H9 (cell line): ENCODE measurements around the gene ARHGAP8. TPM values are rescaled to one million over a fixed set of nuclear protein-coding genes. Genes with fewer than 3 reads are reported as not detected.
A peak's percentile ranks its signal among the peaks of the same experiment; 100 is the strongest.

Source experiments
- DNase-seq: peaks from one replicate; pipeline ENCODE4 v3.0.0-alpha.2; 2017
- H2AFZ ChIP-seq: one replicate; pipeline ENCODE4 v1.6.1; 2013; ENCODE audit warnings: mild to moderate bottlenecking, low read length, control low read depth, moderate library complexity
- H2AK5ac ChIP-seq: 2 replicates; pipeline ENCODE4 v1.6.1; 2013; ENCODE audit warnings: low read length, control low read depth, mixed read lengths; ENCODE audit not compliant: insufficient read length
- H2BK120ac ChIP-seq: one replicate; pipeline ENCODE4 v1.6.1; 2013; ENCODE audit warnings: low read depth, mild to moderate bottlenecking, low read length, control low read depth, inconsistent platforms; ENCODE audit not compliant: poor library complexity, severe bottlenecking
- H2BK12ac ChIP-seq: 2 replicates; pipeline ENCODE4 v1.6.1; 2013; ENCODE audit warnings: low read length, control low read depth, mixed read lengths, low read depth; ENCODE audit not compliant: insufficient read length
- H2BK15ac ChIP-seq: 2 replicates; pipeline ENCODE4 v1.6.1; 2013; ENCODE audit warnings: low read depth, low read length, control low read depth
- H2BK20ac ChIP-seq: one replicate; pipeline ENCODE4 v1.6.1; 2013; ENCODE audit warnings: low read depth, mild to moderate bottlenecking, low read length, control low read depth, inconsistent platforms; ENCODE audit not compliant: poor library complexity, severe bottlenecking
- H2BK5ac ChIP-seq: 2 replicates; pipeline ENCODE4 v1.6.1; 2013; ENCODE audit warnings: low read length, control low read depth, mixed read lengths; ENCODE audit not compliant: insufficient read length
- H3K14ac ChIP-seq: 2 replicates; pipeline ENCODE4 v1.6.1; 2013; ENCODE audit warnings: low read length, control low read depth; ENCODE audit not compliant: insufficient read depth
- H3K18ac ChIP-seq: 2 replicates; pipeline ENCODE4 v1.6.1; 2013; ENCODE audit warnings: low read depth, mild to moderate bottlenecking, mixed read lengths, low read length, control low read depth; ENCODE audit not compliant: insufficient read length
- H3K23ac ChIP-seq: 2 replicates; pipeline ENCODE4 v1.6.1; 2013; ENCODE audit warnings: low read length, control low read depth, mixed read lengths, low read depth; ENCODE audit not compliant: insufficient read length
- H3K23me2 ChIP-seq: 2 replicates; pipeline ENCODE4 v1.6.1; 2013; ENCODE audit warnings: low read depth, mild to moderate bottlenecking, mixed read lengths, low read length, control low read depth; ENCODE audit not compliant: insufficient read length, poor library complexity, severe bottlenecking
- H3K27ac ChIP-seq: 2 replicates; pipeline ENCODE4 v1.5.1; 2013; ENCODE audit warnings: low read length, control low read depth, mixed read lengths, low read depth; ENCODE audit not compliant: insufficient read length
- H3K27me3 ChIP-seq: 2 replicates; pipeline ENCODE4 v1.6.1; 2013; ENCODE audit warnings: low read length, control low read depth, inconsistent platforms; ENCODE audit not compliant: insufficient read depth
- H3K4ac ChIP-seq: 2 replicates; pipeline ENCODE4 v1.6.1; 2013; ENCODE audit warnings: low read depth, mild to moderate bottlenecking, control low read depth, inconsistent platforms, low read length, moderate library complexity
- H3K4me1 ChIP-seq: 2 replicates; pipeline ENCODE4 v1.6.1; 2013; ENCODE audit warnings: low read length, control low read depth, inconsistent platforms; ENCODE audit not compliant: insufficient read depth
- H3K4me2 ChIP-seq: 2 replicates; pipeline ENCODE4 v1.6.1; 2013; ENCODE audit warnings: low read length, control low read depth, mixed read lengths; ENCODE audit not compliant: insufficient read length, insufficient read depth
- H3K56ac ChIP-seq: 2 replicates; pipeline ENCODE4 v1.6.1; 2013; ENCODE audit warnings: low read depth, mild to moderate bottlenecking, mixed read lengths, low read length, control low read depth; ENCODE audit not compliant: insufficient read length
- H3K79me1 ChIP-seq: 2 replicates; pipeline ENCODE4 v1.6.1; 2013; ENCODE audit warnings: low read depth, mild to moderate bottlenecking, moderate library complexity, low read length, control low read depth, inconsistent platforms; ENCODE audit not compliant: insufficient read depth, poor library complexity, severe bottlenecking
- H3K79me2 ChIP-seq: 2 replicates; pipeline ENCODE4 v1.6.1; 2013; ENCODE audit warnings: low read length, control low read depth, inconsistent platforms; ENCODE audit not compliant: insufficient read depth
- H3K9ac ChIP-seq: 2 replicates; pipeline ENCODE4 v1.6.1; 2013; ENCODE audit warnings: low read length, control low read depth, mixed read lengths; ENCODE audit not compliant: insufficient read length; ENCODE audit errors: extremely low read depth
- H3K9me3 ChIP-seq: one replicate; pipeline ENCODE4 v1.6.1; 2013; ENCODE audit warnings: low read depth, low read length, inconsistent platforms; ENCODE audit not compliant: control insufficient read depth
- H3T11ph ChIP-seq: one replicate; pipeline ENCODE4 v1.6.1; 2013; ENCODE audit warnings: mild to moderate bottlenecking, low read length, control low read depth, inconsistent platforms
- H4K20me1 ChIP-seq: one replicate; pipeline ENCODE4 v1.6.1; 2013; ENCODE audit not compliant: control insufficient read depth, insufficient read length, insufficient read depth
- H4K5ac ChIP-seq: 2 replicates; pipeline ENCODE4 v1.6.1; 2013; ENCODE audit warnings: low read depth, mild to moderate bottlenecking, mixed read lengths, low read length, control low read depth; ENCODE audit not compliant: insufficient read length
- H4K8ac ChIP-seq: replicated peaks from 2 replicates; pipeline ENCODE4 v1.6.1; 2013; ENCODE audit warnings: low read length, control low read depth, mixed read lengths, low read depth; ENCODE audit not compliant: insufficient read length
- H4K91ac ChIP-seq: 2 replicates; pipeline ENCODE4 v1.6.1; 2013; ENCODE audit warnings: low read depth, mild to moderate bottlenecking, moderate library complexity, mixed read lengths, low read length, control low read depth; ENCODE audit not compliant: insufficient read length
- H3K27ac Mint-ChIP-seq, 3 experiments: 2 replicates in 2 of 3; 3 replicates in 1 of 3; pipeline ENCODE4 v1.8.0; 2020 to 2021; ENCODE audit warnings: mixed read lengths in 3 of 3, mild to moderate bottlenecking in 1 of 3, moderate library complexity in 1 of 3
- H3K27me3 Mint-ChIP-seq: 2 replicates; pipeline ENCODE4 v1.8.0; 2021; ENCODE audit warnings: low read depth, mild to moderate bottlenecking, moderate library complexity, mixed read lengths
- H3K36me3 Mint-ChIP-seq, 3 experiments: 2 replicates in 2 of 3; 3 replicates in 1 of 3; pipeline ENCODE4 v1.8.0; 2020 to 2021; ENCODE audit warnings: low read depth in 3 of 3, mixed read lengths in 3 of 3; ENCODE audit not compliant: insufficient read depth in 1 of 3
- H3K4me1 Mint-ChIP-seq, 2 experiments: 2 replicates each; pipeline ENCODE4 v1.8.0; 2020; ENCODE audit warnings: mixed read lengths in 2 of 2
- H3K4me3 Mint-ChIP-seq, 2 experiments: 2 replicates in 1 of 2; 3 replicates in 1 of 2; pipeline ENCODE4 v1.8.0; 2020 to 2021; ENCODE audit warnings: mild to moderate bottlenecking in 2 of 2, mixed read lengths in 2 of 2, moderate library complexity in 1 of 2
- H3K9me3 Mint-ChIP-seq, 2 experiments: 2 replicates in 1 of 2; 3 replicates in 1 of 2; pipeline ENCODE4 v1.8.0; 2020; ENCODE audit warnings: mild to moderate bottlenecking in 2 of 2, mixed read lengths in 2 of 2, moderate library complexity in 1 of 2
- CTCF ChIP-seq: fragments of 200-600 bp; sonication (generic); conservative IDR thresholded peaks from 3 replicates; pipeline ENCODE4 v1.8.0; 2021; ENCODE audit warnings: antibody characterized with exemption, mild to moderate bottlenecking
- WGBS: extraction: QIAGEN DNeasy Blood & Tissue Kit; methylation state at CpG from one replicate; pipeline ENCODE4 v1.1.7; 2013; ENCODE audit warnings: missing lambda C conversion rate, low lambda C conversion rate, mixed read lengths; ENCODE audit not compliant: insufficient read length; ENCODE audit errors: extremely low coverage; 5-methylcytosine and 5-hydroxymethylcytosine counted together
- total RNA-seq: library from RNA; stranded (reverse); gene quantifications from 2 replicates; pipeline ENCODE4 v1.2.1, GENCODE V29; 2021

The ARHGAP8 gene
- total RNA-seq, 1 experiment from 2014 or later: 35.4 TPM

GRCh38 chr22:44783581-44783980 is 31.2 kb downstream of the ARHGAP8 start:
- Mint-ChIP-seq H3K27ac (peak overlapping the region; percentile 63 to 84 (median 73); a peak in 5 of 7 replicates), H3K27me3 (no peaks in the 10 kb centered on the region), H3K9me3 (peaks cover 0 to 2% of the 10 kb centered on the region in 2 experiments; a peak in 2 of 5 replicates), H3K4me1 (peaks cover 11 to 25% of the 10 kb centered on the region in 2 experiments), H3K4me3 (no peak overlapping the region), H3K36me3 (peaks cover 11 to 23% (median 21%) of the 10 kb centered on the region in 3 experiments)
- H4K20me1 ChIP-seq: no peaks in the 10 kb centered on the region
- H3K27ac ChIP-seq: no peak overlapping the region
- H2AK5ac ChIP-seq: no peak overlapping the region
- no peak overlapping the region for H3K23ac ChIP-seq
- no peaks in the 10 kb centered on the region; the same call in 1 of the 2 replicates for H3K79me2 ChIP-seq
- no peak overlapping the region for H4K91ac ChIP-seq
- no peak overlapping the region for H2AFZ ChIP-seq
- WGBS: no CpG with 5 or more reads among the region's 14 CpGs
- H3K23me2 ChIP-seq: no peaks in the 10 kb centered on the region
- H2BK5ac ChIP-seq: no peak overlapping the region
- H3K27me3 ChIP-seq: no peaks in the 10 kb centered on the region
- H3K9ac ChIP-seq: no peak overlapping the region
- no peak for TF ChIP-seq CTCF
- H4K5ac ChIP-seq: no peak overlapping the region
- no peak overlapping the region for H3T11ph ChIP-seq
- H2BK15ac ChIP-seq: no peak overlapping the region
- no peak overlapping the region for H3K4ac ChIP-seq
- peak overlapping the region; percentile 31; the same call in 1 of the 2 replicates for H3K14ac ChIP-seq
- H3K79me1 ChIP-seq: peaks cover 2% of the 10 kb centered on the region
- H2BK12ac ChIP-seq: no peak overlapping the region
- no peak overlapping the region for H3K4me2 ChIP-seq
- no peak overlapping the region for H3K18ac ChIP-seq
- no peak for DNase-seq
- H3K9me3 ChIP-seq: no peaks in the 10 kb centered on the region
- H3K56ac ChIP-seq: no peak overlapping the region
- no peak overlapping the region for H4K8ac ChIP-seq
- H2BK120ac ChIP-seq: no peak overlapping the region
- H2BK20ac ChIP-seq: no peak overlapping the region
- no peaks in the 10 kb centered on the region for H3K4me1 ChIP-seq
